DOHH2 (cell line): ENCODE measurements around the gene ANO10.

Experiments
- H3F3A ChIP-seq: fragments of 200-600 bp; sonication (generic), shearing (Covaris generic); 2 replicates; pipeline ENCODE4 v1.6.0; 2016; ENCODE audit warnings: antibody characterized with exemption, mild to moderate bottlenecking; ENCODE audit not compliant: control insufficient read depth, insufficient read depth
- H3K27ac ChIP-seq: fragments of 200-600 bp; sonication (generic); 2 replicates; pipeline ENCODE4 v1.5.1; 2014; ENCODE audit warnings: low read depth, mild to moderate bottlenecking, low read length, moderate library complexity
- H3K27me3 ChIP-seq: fragments of 200-600 bp; sonication (generic); 2 replicates; pipeline ENCODE4 v1.6.1; 2014; ENCODE audit warnings: mild to moderate bottlenecking, low read length, mixed read lengths; ENCODE audit not compliant: control insufficient read depth
- H3K36me3 ChIP-seq: fragments of 200-600 bp; sonication (generic); 2 replicates; pipeline ENCODE4 v1.6.1; 2014; ENCODE audit warnings: mild to moderate bottlenecking, low read length, moderate library complexity, mixed read lengths; ENCODE audit not compliant: control insufficient read depth
- H3K4me1 ChIP-seq: fragments of 200-600 bp; sonication (generic); 2 replicates; pipeline ENCODE4 v1.6.1; 2014; ENCODE audit warnings: mild to moderate bottlenecking, low read length, mixed read lengths; ENCODE audit not compliant: control insufficient read depth
- H3K4me2 ChIP-seq: fragments of 200-600 bp; sonication (generic); 2 replicates; pipeline ENCODE4 v1.6.0; 2014; ENCODE audit warnings: mild to moderate bottlenecking, low read length, moderate library complexity
- H3K4me3 ChIP-seq: fragments of 200-600 bp; sonication (generic); 2 replicates; pipeline ENCODE4 v1.5.1; 2014; ENCODE audit warnings: mild to moderate bottlenecking, low read length, mixed read lengths
- H3K79me2 ChIP-seq: fragments of 200-600 bp; sonication (generic); 2 replicates; pipeline ENCODE4 v1.6.1; 2014; ENCODE audit warnings: mild to moderate bottlenecking, low read length, mixed read lengths; ENCODE audit not compliant: control insufficient read depth
- H3K9me2 ChIP-seq: fragments of 200-600 bp; sonication (generic); replicated peaks from 2 replicates; pipeline ENCODE4 v1.6.1; 2014; ENCODE audit warnings: mild to moderate bottlenecking, low read length, mixed read lengths; ENCODE audit not compliant: control insufficient read depth
- H3K9me3 ChIP-seq: fragments of 200-600 bp; sonication (generic); 2 replicates; pipeline ENCODE4 v1.6.1; 2014; ENCODE audit warnings: antibody characterized with exemption, low read length, mixed read lengths; ENCODE audit not compliant: control insufficient read depth, insufficient read depth
- H4K20me1 ChIP-seq: fragments of 200-600 bp; sonication (generic); 2 replicates; pipeline ENCODE4 v1.6.0; 2014; ENCODE audit warnings: low read depth, mild to moderate bottlenecking, antibody characterized with exemption, low read length, moderate library complexity; ENCODE audit not compliant: control insufficient read depth, insufficient read depth
- EZH2phosphoT487 ChIP-seq: fragments of 200-600 bp; sonication (generic); IDR thresholded peaks from 2 replicates; pipeline ENCODE4 v1.6.1; 2017; ENCODE audit warnings: borderline replicate concordance, mild to moderate bottlenecking, antibody characterized with exemption, low read length, moderate library complexity, mixed read lengths
- TF ChIP-seq, protein P1 (sequence below): fragments of 200-600 bp; sonication (generic); IDR thresholded peaks from one replicate; pipeline ENCODE4 v1.5.1; 2014; ENCODE audit warnings: antibody characterized with exemption, mild to moderate bottlenecking, low read depth, low read length; ENCODE audit not compliant: poor library complexity, severe bottlenecking

ANO10 gene

DNA sequence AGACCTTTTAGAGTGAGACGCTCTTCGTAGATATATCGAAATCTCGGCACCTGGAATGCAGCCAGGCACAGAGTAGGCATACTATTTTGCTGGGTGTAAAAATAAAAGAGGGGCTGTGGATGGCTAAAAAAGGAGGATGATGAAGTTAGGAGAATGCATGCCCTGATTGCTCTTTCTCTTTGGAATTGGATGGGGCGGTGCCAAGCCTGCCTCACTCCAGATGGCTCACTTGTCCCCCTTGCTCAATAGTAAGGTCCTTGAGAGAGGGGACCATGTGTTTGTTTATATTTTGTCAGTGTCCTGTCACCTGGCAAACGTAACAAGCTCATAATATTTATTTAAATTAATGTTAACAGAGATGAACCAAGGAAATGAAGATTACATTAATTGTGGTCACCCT lies 302.4 kb downstream of the ANO10 start:
- Histone ChIP-seq H3K79me2 (peaks cover 8% of the 10 kb centered on the region), H3K27ac (no peak overlapping the region), H3K9me2 (no peaks in the 10 kb centered on the region), H3K27me3 (no peaks in the 10 kb centered on the region), H3K36me3 (no peaks in the 10 kb centered on the region), H4K20me1 (no peaks in the 10 kb centered on the region), H3K9me3 (no peaks in the 10 kb centered on the region), H3F3A (no peaks in the 10 kb centered on the region), H3K4me3 (no peak overlapping the region), H3K4me2 (no peak overlapping the region), H3K4me1 (no peaks in the 10 kb centered on the region)
- TF ChIP-seq EZH2phosphoT487, result no peak

DNA sequence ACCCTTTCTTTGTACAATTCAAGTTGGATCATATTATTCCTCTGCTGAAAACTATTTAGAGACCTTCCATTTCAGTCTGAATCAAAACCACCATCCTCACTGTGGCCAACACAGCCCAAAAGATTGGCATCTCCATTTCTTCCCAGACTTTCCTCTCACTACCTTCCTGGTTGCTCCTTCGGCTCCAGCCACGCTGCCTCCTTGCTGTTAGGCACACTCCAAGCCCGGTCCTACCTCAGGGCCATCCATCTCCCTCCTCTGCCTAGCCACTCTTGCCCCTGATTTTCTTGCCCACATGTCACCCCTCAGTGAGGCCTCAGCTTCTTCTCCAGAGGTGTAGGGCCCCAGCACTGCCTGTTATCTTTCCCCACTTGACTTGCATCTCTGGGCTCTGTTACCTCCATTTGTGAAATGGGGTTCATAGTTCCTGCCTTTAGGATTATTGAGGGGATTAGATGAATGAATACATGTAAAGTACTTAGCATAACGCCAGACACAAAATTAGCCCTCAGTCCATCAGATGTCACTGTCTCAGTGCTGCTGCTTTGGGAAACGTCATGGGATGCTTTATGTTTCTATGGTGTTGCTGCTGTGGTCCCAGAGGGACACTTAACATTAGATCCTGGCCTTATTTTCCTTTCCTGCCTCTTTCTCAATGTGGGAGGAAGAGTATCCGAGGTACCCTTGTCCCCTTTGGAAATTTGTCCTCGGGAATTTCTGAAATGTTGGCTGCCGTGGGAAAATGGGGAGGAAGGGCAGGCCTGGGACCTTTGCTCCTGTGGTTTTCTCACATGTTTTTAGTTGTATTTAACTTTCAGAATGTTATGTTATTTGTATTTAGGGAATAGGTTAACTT lies 304.1 kb downstream of the ANO10 start:
- no peaks in the 10 kb centered on the region for H3K4me1 ChIP-seq
- H3K27ac ChIP-seq, result no peak overlapping the region
- no peaks in the 10 kb centered on the region for H3K9me3 ChIP-seq
- no peaks in the 10 kb centered on the region for H3K36me3 ChIP-seq
- no peak overlapping the region for H3K4me2 ChIP-seq
- H3K79me2 ChIP-seq, result 0 out of 2 replicates have a peak, but pooled peaks cover 3% of the 10 kb centered on the region
- no peaks in the 10 kb centered on the region for H3F3A ChIP-seq
- no peak overlapping the region for H3K4me3 ChIP-seq
- no peaks in the 10 kb centered on the region for H3K9me2 ChIP-seq
- H4K20me1 ChIP-seq, result no peaks in the 10 kb centered on the region
- TF ChIP-seq, protein P1, sequence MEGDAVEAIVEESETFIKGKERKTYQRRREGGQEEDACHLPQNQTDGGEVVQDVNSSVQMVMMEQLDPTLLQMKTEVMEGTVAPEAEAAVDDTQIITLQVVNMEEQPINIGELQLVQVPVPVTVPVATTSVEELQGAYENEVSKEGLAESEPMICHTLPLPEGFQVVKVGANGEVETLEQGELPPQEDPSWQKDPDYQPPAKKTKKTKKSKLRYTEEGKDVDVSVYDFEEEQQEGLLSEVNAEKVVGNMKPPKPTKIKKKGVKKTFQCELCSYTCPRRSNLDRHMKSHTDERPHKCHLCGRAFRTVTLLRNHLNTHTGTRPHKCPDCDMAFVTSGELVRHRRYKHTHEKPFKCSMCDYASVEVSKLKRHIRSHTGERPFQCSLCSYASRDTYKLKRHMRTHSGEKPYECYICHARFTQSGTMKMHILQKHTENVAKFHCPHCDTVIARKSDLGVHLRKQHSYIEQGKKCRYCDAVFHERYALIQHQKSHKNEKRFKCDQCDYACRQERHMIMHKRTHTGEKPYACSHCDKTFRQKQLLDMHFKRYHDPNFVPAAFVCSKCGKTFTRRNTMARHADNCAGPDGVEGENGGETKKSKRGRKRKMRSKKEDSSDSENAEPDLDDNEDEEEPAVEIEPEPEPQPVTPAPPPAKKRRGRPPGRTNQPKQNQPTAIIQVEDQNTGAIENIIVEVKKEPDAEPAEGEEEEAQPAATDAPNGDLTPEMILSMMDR, result no peak
- no peak for TF ChIP-seq EZH2phosphoT487
- H3K27me3 ChIP-seq, result no peaks in the 10 kb centered on the region

DNA sequence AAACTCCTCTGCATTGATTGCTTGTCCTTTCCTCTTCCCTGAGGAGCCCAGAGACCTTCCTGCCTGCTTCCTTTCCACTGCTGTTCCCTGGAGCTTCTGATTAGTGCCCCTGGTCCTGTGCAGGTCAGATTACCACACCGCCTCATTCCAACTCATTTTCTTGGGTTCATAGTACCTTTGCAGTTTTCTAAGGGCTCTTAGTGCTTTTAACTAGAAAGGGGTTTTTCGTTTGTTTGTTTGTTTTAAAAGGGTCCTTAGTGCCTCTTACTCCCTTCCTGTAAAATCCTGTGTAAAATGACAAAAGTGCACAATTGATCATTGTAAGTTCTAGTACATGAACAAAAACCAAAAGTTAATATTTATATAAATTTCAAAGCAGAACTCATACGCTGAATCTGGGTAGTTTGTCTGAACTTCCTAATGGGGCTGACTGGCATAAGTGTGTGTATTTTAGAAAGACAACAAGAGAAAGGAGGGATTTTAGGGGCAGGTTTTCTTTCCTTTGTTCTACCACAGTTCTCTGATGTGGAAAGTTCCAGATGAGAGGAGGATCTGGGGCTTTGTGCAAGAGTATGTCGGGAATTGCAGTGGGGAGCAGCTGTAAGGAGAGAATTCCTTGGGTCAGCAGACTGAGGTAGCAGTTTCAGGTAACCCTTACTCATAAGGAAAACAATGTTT lies 304.9 kb downstream of the ANO10 start:
- no peaks in the 10 kb centered on the region for H3F3A ChIP-seq
- H3K79me2 ChIP-seq, result 0 out of 2 replicates have a peak, but pooled peaks cover 3% of the 10 kb centered on the region
- TF ChIP-seq, protein P1, result no peak
- no peak for TF ChIP-seq EZH2phosphoT487
- no peaks in the 10 kb centered on the region for H3K9me3 ChIP-seq
- no peaks in the 10 kb centered on the region for H3K4me1 ChIP-seq
- no peaks in the 10 kb centered on the region for H3K9me2 ChIP-seq
- no peak overlapping the region for H3K4me2 ChIP-seq
- no peaks in the 10 kb centered on the region for H3K27me3 ChIP-seq
- no peak overlapping the region for H3K27ac ChIP-seq
- H3K4me3 ChIP-seq, result no peak overlapping the region
- H3K36me3 ChIP-seq, result no peaks in the 10 kb centered on the region
- H4K20me1 ChIP-seq, result no peaks in the 10 kb centered on the region
